GM23338 (cell line): ENCODE results near the gene DDX31. TPM values are rescaled to one million over a fixed set of nuclear protein-coding genes. Genes with fewer than 3 reads are reported as not detected.

Experiments used
- ATAC-seq: fragments of 200-7000 bp; cut with Tn5 transposase; 3 replicates; pipeline ENCODE4 v1.9.1; 2020
- DNase-seq: peaks from one replicate; pipeline ENCODE4 v3.0.0-alpha.2; 2015; ENCODE audit warnings: low spot score
- H2AFZ ChIP-seq: fragments of 200-600 bp; sonication (generic); 2 replicates; pipeline ENCODE4 v1.8.0; 2016; ENCODE audit warnings: antibody characterized with exemption, mild to moderate bottlenecking, moderate library complexity
- H3F3A ChIP-seq: fragments of 200-600 bp; sonication (generic); replicated peaks from 2 replicates; pipeline ENCODE4 v1.8.0; 2017; ENCODE audit warnings: antibody characterized with exemption, mixed run types, low read depth
- H3K27ac ChIP-seq: fragments of 200-600 bp; sonication (generic); 2 replicates; pipeline ENCODE4 v1.6.1; 2016; ENCODE audit warnings: low read depth
- H3K27me3 ChIP-seq: fragments of 200-600 bp; sonication (generic); 2 replicates; pipeline ENCODE4 v1.8.0; 2016; ENCODE audit warnings: mild to moderate bottlenecking, mixed run types, moderate library complexity; ENCODE audit not compliant: insufficient read depth
- H3K36me3 ChIP-seq: fragments of 200-600 bp; sonication (generic); 2 replicates; pipeline ENCODE4 v1.8.0; 2016; ENCODE audit warnings: mild to moderate bottlenecking; ENCODE audit not compliant: insufficient read depth
- H3K4me1 ChIP-seq: fragments of 200-600 bp; sonication (generic); 2 replicates; pipeline ENCODE4 v1.8.0; 2016; ENCODE audit warnings: mild to moderate bottlenecking, moderate library complexity; ENCODE audit not compliant: insufficient read depth
- H3K4me2 ChIP-seq: fragments of 200-600 bp; sonication (generic); 2 replicates; pipeline ENCODE4 v1.7.1; 2017; ENCODE audit warnings: mixed run types
- H3K4me3 ChIP-seq: fragments of 200-600 bp; sonication (generic); 2 replicates; pipeline ENCODE4 v1.6.1; 2016; ENCODE audit warnings: mixed run types
- H3K79me2 ChIP-seq: fragments of 200-600 bp; sonication (generic); replicated peaks from 2 replicates; pipeline ENCODE4 v1.8.0; 2017; ENCODE audit warnings: mild to moderate bottlenecking; ENCODE audit not compliant: insufficient read depth
- H3K9me2 ChIP-seq: fragments of 200-600 bp; sonication (generic); 2 replicates; pipeline ENCODE4 v1.8.0; 2017; ENCODE audit not compliant: insufficient read depth
- H4K20me1 ChIP-seq: fragments of 200-600 bp; sonication (generic); replicated peaks from 2 replicates; pipeline ENCODE4 v1.8.0; 2017; ENCODE audit warnings: mild to moderate bottlenecking; ENCODE audit not compliant: insufficient read depth
- H3K27ac Mint-ChIP-seq: 2 replicates; pipeline ENCODE4 v1.8.0; 2020; ENCODE audit warnings: inconsistent platforms, mild to moderate bottlenecking, moderate library complexity, mixed read lengths
- H3K27me3 Mint-ChIP-seq: 3 replicates; pipeline ENCODE4 v1.8.0; 2022; ENCODE audit warnings: low read depth, mild to moderate bottlenecking, moderate library complexity, mixed read lengths, inconsistent platforms; ENCODE audit not compliant: insufficient read depth, poor library complexity
- H3K36me3 Mint-ChIP-seq: 3 replicates; pipeline ENCODE4 v1.8.0; 2021; ENCODE audit warnings: low read depth, mild to moderate bottlenecking, inconsistent platforms, moderate library complexity, mixed read lengths
- H3K4me1 Mint-ChIP-seq: 3 replicates; pipeline ENCODE4 v1.8.0; 2020; ENCODE audit warnings: mild to moderate bottlenecking, inconsistent platforms, mixed read lengths
- H3K4me3 Mint-ChIP-seq: 3 replicates; pipeline ENCODE4 v1.8.0; 2021; ENCODE audit warnings: moderate library complexity, mild to moderate bottlenecking, inconsistent platforms, mixed read lengths
- H3K9me3 Mint-ChIP-seq: 3 replicates; pipeline ENCODE4 v1.8.0; 2020; ENCODE audit warnings: moderate library complexity, mild to moderate bottlenecking, inconsistent platforms, mixed read lengths
- CREB1 ChIP-seq: fragments of 250-450 bp; sonication (Bioruptor Pico); IDR thresholded peaks from 2 replicates; pipeline ENCODE4 v1.5.0; 2020; ENCODE audit warnings: low read depth, mild to moderate bottlenecking, moderate library complexity
- CTCF ChIP-seq, 2 experiments: fragments of 200-600 bp in 1 of 2; sonication (generic) in 1 of 2; conservative IDR thresholded peaks; 2 replicates each; pipeline versions ENCODE4 v1.5.1 to v1.6.1; 2016 to 2017; ENCODE audit warnings: antibody characterized with exemption in 2 of 2, low read depth in 2 of 2, mild to moderate bottlenecking in 2 of 2, moderate library complexity in 1 of 2
- EZH2 ChIP-seq: fragments of 200-600 bp; sonication (generic); IDR thresholded peaks from one replicate; pipeline ENCODE4 v1.8.0; 2017; ENCODE audit warnings: antibody characterized with exemption, mild to moderate bottlenecking, low read depth; ENCODE audit not compliant: unreplicated experiment
- EZH2phosphoT487 ChIP-seq: fragments of 200-600 bp; sonication (generic); IDR thresholded peaks from one replicate; pipeline ENCODE4 v1.8.1; 2018; ENCODE audit warnings: antibody characterized with exemption; ENCODE audit not compliant: unreplicated experiment
- JUNB ChIP-seq: IDR thresholded peaks from one replicate; pipeline ENCODE4 v1.6.1; 2016; ENCODE audit warnings: antibody characterized with exemption; ENCODE audit not compliant: unreplicated experiment
- NANOG ChIP-seq: IDR thresholded peaks from 2 replicates; pipeline ENCODE4 v1.6.1; 2016; ENCODE audit warnings: antibody characterized with exemption, borderline replicate concordance
- POLR2AphosphoS5 ChIP-seq: IDR thresholded peaks from 2 replicates; pipeline ENCODE4 v1.6.1; 2016; ENCODE audit warnings: antibody characterized with exemption, low read depth
- STAT1 ChIP-seq: IDR thresholded peaks from one replicate; pipeline ENCODE4 v1.6.1; 2016; ENCODE audit warnings: antibody characterized with exemption; ENCODE audit not compliant: unreplicated experiment
- ZNF114 ChIP-seq: fragments of 250-450 bp; sonication (Bioruptor Pico); IDR thresholded peaks from 2 replicates; pipeline ENCODE4 v1.5.0; 2020; ENCODE audit warnings: mild to moderate bottlenecking, moderate library complexity
- ZNF331 ChIP-seq: fragments of 250-450 bp; sonication (Bioruptor Pico); IDR thresholded peaks from 2 replicates; pipeline ENCODE4 v1.5.0; 2020; ENCODE audit warnings: low read depth, mild to moderate bottlenecking, moderate library complexity
- polyA plus RNA-seq: library from polyadenylated mRNA; unstranded; fragments of >200 nt; fragmentation: Nextera tagmentation; extraction: Ambion mirVana; gene quantifications from 2 replicates; pipeline ENCODE4 v1.2.1, GENCODE V29; 2016
- total RNA-seq: library from RNA; depleted of rRNA; stranded (reverse); fragments of >200 nt; shearing (Covaris generic); gene quantifications from 2 replicates; pipeline ENCODE4 v1.2.3, GENCODE V29; 2014
- TF ChIP-seq, protein P1 (sequence below): IDR thresholded peaks from one replicate; pipeline ENCODE4 v1.6.1; 2018; ENCODE audit warnings: antibody characterized with exemption; ENCODE audit not compliant: unreplicated experiment
- TF ChIP-seq, protein P2 (sequence below): fragments of 250-450 bp; sonication (Bioruptor Pico); IDR thresholded peaks from 2 replicates; pipeline ENCODE4 v1.5.0; 2020; ENCODE audit warnings: mild to moderate bottlenecking, moderate library complexity
- TF ChIP-seq, protein P3 (sequence below): IDR thresholded peaks from 2 replicates; pipeline ENCODE4 v1.6.1; 2016; ENCODE audit warnings: antibody characterized with exemption

Gene DDX31
- total and polyA plus RNA-seq, 2 experiments from 2014 or later: 14.8 to 23.5 TPM

GRCh38 chr9:132555528-132555927 is 114.3 kb downstream of the DDX31 start:
- DNase-seq (no peak), ATAC-seq (peak; percentile 30; the same call in 1 of the 3 replicates)
- Histone ChIP-seq H3K36me3 (no peaks in the 10 kb centered on the region), H3K27ac (no peak overlapping the region), H3F3A (no peaks in the 10 kb centered on the region), H3K27me3 (no peaks in the 10 kb centered on the region), H3K79me2 (no peaks in the 10 kb centered on the region), H4K20me1 (no peaks in the 10 kb centered on the region), H3K4me1 (peaks cover under 1% of the 10 kb centered on the region; the same call in 1 of the 2 replicates), H3K9me2 (no peaks in the 10 kb centered on the region), H2AFZ (no peak overlapping the region), H3K4me2 (no peak overlapping the region), H3K4me3 (no peak overlapping the region)
- peaks cover 5% of the 10 kb centered on the region for H3K36me3 Mint-ChIP-seq
- H3K27me3 Mint-ChIP-seq: peaks cover 5% of the 10 kb centered on the region
- H3K4me1 Mint-ChIP-seq: peaks cover 13% of the 10 kb centered on the region
- H3K4me3 Mint-ChIP-seq: no peak overlapping the region
- H3K9me3 Mint-ChIP-seq: peaks cover 12% of the 10 kb centered on the region
- H3K27ac Mint-ChIP-seq: no peak overlapping the region
- TF ChIP-seq POLR2AphosphoS5: no peak
- no peak for TF ChIP-seq ZNF114
- no peak for TF ChIP-seq ZNF331 (CRISPR knock-in tag)
- no peak for TF ChIP-seq STAT1
- no peak for TF ChIP-seq EZH2phosphoT487
- TF ChIP-seq, protein P1, sequence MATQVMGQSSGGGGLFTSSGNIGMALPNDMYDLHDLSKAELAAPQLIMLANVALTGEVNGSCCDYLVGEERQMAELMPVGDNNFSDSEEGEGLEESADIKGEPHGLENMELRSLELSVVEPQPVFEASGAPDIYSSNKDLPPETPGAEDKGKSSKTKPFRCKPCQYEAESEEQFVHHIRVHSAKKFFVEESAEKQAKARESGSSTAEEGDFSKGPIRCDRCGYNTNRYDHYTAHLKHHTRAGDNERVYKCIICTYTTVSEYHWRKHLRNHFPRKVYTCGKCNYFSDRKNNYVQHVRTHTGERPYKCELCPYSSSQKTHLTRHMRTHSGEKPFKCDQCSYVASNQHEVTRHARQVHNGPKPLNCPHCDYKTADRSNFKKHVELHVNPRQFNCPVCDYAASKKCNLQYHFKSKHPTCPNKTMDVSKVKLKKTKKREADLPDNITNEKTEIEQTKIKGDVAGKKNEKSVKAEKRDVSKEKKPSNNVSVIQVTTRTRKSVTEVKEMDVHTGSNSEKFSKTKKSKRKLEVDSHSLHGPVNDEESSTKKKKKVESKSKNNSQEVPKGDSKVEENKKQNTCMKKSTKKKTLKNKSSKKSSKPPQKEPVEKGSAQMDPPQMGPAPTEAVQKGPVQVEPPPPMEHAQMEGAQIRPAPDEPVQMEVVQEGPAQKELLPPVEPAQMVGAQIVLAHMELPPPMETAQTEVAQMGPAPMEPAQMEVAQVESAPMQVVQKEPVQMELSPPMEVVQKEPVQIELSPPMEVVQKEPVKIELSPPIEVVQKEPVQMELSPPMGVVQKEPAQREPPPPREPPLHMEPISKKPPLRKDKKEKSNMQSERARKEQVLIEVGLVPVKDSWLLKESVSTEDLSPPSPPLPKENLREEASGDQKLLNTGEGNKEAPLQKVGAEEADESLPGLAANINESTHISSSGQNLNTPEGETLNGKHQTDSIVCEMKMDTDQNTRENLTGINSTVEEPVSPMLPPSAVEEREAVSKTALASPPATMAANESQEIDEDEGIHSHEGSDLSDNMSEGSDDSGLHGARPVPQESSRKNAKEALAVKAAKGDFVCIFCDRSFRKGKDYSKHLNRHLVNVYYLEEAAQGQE: no peak
- TF ChIP-seq NANOG: no peak
- no peak for TF ChIP-seq JUNB
- no peak for TF ChIP-seq EZH2
- TF ChIP-seq, protein P2, sequence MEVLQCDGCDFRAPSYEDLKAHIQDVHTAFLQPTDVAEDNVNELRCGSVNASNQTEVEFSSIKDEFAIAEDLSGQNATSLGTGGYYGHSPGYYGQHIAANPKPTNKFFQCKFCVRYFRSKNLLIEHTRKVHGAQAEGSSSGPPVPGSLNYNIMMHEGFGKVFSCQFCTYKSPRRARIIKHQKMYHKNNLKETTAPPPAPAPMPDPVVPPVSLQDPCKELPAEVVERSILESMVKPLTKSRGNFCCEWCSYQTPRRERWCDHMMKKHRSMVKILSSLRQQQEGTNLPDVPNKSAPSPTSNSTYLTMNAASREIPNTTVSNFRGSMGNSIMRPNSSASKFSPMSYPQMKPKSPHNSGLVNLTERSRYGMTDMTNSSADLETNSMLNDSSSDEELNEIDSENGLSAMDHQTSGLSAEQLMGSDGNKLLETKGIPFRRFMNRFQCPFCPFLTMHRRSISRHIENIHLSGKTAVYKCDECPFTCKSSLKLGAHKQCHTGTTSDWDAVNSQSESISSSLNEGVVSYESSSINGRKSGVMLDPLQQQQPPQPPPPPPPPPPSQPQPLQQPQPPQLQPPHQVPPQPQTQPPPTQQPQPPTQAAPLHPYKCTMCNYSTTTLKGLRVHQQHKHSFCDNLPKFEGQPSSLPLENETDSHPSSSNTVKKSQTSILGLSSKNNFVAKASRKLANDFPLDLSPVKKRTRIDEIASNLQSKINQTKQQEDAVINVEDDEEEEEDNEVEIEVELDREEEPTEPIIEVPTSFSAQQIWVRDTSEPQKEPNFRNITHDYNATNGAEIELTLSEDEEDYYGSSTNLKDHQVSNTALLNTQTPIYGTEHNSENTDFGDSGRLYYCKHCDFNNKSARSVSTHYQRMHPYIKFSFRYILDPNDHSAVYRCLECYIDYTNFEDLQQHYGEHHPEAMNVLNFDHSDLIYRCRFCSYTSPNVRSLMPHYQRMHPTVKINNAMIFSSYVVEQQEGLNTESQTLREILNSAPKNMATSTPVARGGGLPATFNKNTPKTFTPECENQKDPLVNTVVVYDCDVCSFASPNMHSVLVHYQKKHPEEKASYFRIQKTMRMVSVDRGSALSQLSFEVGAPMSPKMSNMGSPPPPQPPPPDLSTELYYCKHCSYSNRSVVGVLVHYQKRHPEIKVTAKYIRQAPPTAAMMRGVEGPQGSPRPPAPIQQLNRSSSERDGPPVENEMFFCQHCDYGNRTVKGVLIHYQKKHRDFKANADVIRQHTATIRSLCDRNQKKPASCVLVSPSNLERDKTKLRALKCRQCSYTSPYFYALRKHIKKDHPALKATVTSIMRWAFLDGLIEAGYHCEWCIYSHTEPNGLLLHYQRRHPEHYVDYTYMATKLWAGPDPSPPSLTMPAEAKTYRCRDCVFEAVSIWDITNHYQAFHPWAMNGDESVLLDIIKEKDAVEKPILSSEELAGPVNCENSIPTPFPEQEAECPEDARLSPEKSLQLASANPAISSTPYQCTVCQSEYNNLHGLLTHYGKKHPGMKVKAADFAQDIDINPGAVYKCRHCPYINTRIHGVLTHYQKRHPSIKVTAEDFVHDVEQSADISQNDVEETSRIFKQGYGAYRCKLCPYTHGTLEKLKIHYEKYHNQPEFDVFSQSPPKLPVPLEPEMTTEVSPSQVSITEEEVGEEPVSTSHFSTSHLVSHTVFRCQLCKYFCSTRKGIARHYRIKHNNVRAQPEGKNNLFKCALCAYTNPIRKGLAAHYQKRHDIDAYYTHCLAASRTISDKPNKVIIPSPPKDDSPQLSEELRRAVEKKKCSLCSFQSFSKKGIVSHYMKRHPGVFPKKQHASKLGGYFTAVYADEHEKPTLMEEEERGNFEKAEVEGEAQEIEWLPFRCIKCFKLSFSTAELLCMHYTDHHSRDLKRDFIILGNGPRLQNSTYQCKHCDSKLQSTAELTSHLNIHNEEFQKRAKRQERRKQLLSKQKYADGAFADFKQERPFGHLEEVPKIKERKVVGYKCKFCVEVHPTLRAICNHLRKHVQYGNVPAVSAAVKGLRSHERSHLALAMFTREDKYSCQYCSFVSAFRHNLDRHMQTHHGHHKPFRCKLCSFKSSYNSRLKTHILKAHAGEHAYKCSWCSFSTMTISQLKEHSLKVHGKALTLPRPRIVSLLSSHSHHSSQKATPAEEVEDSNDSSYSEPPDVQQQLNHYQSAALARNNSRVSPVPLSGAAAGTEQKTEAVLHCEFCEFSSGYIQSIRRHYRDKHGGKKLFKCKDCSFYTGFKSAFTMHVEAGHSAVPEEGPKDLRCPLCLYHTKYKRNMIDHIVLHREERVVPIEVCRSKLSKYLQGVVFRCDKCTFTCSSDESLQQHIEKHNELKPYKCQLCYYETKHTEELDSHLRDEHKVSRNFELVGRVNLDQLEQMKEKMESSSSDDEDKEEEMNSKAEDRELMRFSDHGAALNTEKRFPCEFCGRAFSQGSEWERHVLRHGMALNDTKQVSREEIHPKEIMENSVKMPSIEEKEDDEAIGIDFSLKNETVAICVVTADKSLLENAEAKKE: no peak
- TF ChIP-seq, protein P3, sequence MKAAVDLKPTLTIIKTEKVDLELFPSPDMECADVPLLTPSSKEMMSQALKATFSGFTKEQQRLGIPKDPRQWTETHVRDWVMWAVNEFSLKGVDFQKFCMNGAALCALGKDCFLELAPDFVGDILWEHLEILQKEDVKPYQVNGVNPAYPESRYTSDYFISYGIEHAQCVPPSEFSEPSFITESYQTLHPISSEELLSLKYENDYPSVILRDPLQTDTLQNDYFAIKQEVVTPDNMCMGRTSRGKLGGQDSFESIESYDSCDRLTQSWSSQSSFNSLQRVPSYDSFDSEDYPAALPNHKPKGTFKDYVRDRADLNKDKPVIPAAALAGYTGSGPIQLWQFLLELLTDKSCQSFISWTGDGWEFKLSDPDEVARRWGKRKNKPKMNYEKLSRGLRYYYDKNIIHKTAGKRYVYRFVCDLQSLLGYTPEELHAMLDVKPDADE: no peak
- TF ChIP-seq CREB1 (CRISPR knock-in tag): no peak
- TF ChIP-seq CTCF (conservative IDR thresholded peaks at IDR 0.05; ENCODE audit: low read depth in 2 of 2): no peak
